AG10803 (cell line): ENCODE results near the gene TFDP2.

ENCODE experiments used
- DNase-seq: peaks from one replicate; pipeline ENCODE4 v3.0.0; 2010; ENCODE audit warnings: low read depth
- H3K4me3 ChIP-seq: 2 replicates; pipeline ENCODE4 v1.5.1; 2011; ENCODE audit warnings: mild to moderate bottlenecking, low read length, control low read depth
- TF ChIP-seq, protein P1 (sequence below): conservative IDR thresholded peaks from 2 replicates; pipeline ENCODE4 v1.5.1; 2011; ENCODE audit warnings: mild to moderate bottlenecking, low read length, control low read depth, inconsistent platforms

Gene TFDP2

DNA sequence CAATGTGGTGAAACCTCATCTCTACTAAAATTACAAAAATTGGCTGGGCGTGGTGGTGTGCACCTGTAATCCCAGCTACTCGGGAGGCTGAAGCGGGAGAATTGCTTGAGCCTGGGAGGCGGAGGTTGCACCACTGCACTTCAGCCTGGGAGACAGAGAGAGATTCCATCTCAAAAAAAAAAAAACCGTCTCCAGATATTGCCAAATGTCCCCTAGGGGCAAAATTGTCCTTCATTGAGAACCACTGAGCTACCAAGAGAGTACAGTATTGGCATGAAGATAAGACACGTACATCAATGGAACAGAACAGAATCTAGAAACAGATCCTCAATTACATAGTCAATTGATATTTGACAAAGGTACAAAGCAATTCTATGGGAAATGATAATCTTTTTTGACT is 98.0 kb downstream of the TFDP2 start:
- TF ChIP-seq, protein P1, sequence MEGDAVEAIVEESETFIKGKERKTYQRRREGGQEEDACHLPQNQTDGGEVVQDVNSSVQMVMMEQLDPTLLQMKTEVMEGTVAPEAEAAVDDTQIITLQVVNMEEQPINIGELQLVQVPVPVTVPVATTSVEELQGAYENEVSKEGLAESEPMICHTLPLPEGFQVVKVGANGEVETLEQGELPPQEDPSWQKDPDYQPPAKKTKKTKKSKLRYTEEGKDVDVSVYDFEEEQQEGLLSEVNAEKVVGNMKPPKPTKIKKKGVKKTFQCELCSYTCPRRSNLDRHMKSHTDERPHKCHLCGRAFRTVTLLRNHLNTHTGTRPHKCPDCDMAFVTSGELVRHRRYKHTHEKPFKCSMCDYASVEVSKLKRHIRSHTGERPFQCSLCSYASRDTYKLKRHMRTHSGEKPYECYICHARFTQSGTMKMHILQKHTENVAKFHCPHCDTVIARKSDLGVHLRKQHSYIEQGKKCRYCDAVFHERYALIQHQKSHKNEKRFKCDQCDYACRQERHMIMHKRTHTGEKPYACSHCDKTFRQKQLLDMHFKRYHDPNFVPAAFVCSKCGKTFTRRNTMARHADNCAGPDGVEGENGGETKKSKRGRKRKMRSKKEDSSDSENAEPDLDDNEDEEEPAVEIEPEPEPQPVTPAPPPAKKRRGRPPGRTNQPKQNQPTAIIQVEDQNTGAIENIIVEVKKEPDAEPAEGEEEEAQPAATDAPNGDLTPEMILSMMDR: no peak
- no peak for DNase-seq
- H3K4me3 ChIP-seq: no peak overlapping the region

DNA sequence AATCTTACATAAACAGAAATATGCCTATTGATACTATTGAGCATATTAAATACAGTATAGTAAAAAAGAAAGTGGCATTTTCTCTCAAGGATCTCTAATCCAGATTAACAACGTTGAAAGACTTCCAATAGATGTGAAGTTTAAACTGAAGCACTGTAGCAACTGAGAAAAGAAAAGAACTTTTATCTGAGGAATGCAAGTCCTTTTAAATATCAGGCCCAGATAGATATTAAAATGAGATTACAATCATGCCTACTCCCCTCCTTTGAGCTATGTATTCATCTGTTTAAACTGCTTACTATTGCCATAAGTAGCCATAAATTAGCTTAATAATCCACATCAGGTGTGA is 102.3 kb downstream of the TFDP2 start:
- DNase-seq: no peak
- no peak overlapping the region for H3K4me3 ChIP-seq
- TF ChIP-seq, protein P1: no peak

DNA sequence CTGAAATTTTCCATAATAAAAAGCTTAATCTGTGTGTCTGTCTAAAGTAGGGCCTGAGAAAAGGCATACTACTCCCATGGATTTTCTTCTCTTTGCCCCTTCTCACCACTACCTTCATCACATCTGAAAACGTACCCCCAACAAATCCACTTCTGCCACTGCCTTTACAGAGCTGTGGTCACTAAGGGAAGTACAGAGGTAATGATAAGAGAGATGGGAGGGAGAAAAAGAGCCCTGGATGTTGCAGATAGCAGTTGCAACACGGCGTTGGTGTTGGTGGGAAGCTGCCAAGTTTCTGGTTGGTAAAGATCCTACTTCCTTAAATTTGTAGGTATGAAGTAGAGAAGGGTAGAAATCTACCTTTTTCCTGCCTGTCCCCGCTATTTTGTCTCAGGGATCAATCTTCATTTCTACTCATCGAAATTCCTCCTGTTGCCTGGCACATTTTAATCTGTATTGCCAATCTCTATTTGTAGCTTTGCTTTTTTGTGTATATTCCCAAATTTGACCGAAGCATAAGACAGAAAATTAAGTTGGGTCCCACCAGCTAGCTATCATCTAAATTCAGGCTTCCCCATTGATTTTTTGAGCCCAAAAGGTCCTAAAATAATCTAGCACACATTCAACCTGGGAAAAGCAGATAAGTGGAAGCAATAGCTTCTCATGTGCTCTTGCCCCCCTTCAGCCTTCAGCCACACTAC is 102.9 kb downstream of the TFDP2 start:
- DNase-seq: no peak
- no peak overlapping the region for H3K4me3 ChIP-seq
- TF ChIP-seq, protein P1: no peak

DNA sequence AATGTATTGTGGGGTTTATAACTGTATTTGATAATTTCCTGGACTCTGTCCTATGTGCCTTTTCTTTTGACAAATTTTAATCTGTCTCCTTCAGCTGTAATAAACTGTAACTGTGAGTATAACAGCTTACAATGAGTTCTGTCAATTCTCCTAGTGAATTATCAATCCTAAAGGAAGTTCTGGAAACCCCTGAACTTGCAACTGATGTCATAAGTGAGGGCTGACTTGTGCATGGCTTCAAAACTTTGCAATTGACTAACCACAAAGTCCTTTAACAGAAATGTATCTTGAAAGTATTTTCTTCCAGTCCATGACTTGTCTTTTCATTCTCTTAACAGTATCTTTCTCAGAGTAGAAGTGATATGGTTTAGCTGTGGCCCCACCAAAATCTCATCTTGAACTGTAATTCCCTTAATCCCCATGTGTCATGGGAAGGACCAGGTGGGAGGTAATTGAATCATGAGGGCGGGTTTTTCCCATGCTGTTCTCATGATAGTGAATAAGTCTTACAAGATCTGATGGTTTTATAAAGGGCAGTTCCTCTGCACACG is 108.3 kb downstream of the TFDP2 start:
- DNase-seq: no peak
- TF ChIP-seq, protein P1: no peak

DNA sequence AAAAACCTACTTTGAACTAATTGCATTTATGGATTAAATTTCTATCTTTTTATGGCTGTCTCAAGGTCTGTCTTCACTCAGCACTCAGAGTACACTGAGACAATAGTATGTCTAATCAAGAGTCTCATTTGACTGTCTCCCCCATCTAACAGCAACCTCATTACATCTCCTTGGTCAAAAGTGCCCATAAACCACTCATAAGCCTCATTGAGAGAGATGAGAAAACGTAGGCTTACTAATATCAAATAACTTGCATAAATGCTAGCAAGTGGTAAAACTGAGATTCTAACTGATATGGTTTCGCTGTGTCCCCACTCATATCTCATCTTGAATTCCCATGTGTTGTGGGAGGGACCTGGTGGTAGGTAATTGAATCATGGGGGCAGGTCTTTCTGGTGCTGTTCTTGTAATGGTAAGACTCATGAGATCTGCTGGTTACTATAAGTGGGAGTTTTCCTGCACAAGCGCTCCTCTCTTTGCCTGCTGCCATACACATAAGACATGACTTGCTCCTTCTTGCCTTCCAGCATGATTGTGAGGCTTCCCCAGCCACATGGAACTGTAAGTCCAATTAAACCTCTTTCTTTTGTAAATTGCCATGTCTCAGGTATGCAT is 113.9 kb downstream of the TFDP2 start:
- no peak for DNase-seq

More for the DNA sequence above, 108.3 kb downstream of the TFDP2 start:
- H3K4me3 ChIP-seq: no peak overlapping the region

DNA sequence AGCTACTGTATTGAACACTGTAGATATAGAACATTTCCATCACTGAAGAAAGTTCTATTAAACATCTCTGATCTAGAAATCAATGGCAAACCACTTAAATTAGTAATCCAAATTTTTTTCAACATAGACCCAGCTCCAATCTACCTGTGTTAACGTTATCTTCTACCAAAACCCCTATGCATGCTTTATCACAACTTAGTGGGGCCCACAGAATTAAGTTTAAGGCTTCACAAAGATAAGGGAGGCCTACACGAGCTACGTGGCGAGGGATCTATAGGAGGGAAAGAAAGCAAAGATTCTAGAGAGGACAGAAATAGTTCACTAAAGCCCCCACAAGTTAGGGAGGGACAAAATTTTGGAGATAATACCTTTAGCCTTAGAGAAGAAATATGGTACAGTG is 116.1 kb downstream of the TFDP2 start:
- no peak for DNase-seq
- H3K4me3 ChIP-seq: no peak overlapping the region
- TF ChIP-seq, protein P1: no peak

More for the DNA sequence above, 113.9 kb downstream of the TFDP2 start:
- H3K4me3 ChIP-seq: no peak overlapping the region
- TF ChIP-seq, protein P1: no peak

DNA sequence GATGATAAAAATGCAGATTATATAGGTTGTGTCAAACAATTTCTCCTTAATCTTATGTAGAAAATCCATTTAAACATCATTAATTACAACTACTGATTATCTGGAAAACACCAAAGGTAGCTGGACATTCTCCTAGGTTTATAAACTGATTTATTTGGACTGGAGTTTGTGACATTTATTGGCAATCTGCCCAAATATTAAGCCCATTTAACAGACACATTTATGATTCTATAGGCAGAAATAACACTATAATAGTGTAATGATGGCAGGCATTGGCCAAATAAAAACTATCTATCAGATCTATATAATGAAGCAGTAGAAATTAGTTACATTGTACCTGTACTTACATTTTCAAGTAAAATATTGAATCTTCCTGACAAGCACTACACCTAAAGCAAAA is 117.8 kb downstream of the TFDP2 start:
- TF ChIP-seq, protein P1: no peak
- H3K4me3 ChIP-seq: no peak overlapping the region
- DNase-seq: no peak
